Prostate gland (tissue), 2 donors: Measurements from ENCODE around the gene RANGRF. TPM values are rescaled to one million over a fixed set of nuclear protein-coding genes. Genes with fewer than 3 reads are reported as not detected.

ENCODE experiments used
- DNase-seq: peaks from one replicate; pipeline ENCODE4 v3.0.0-alpha.2; 2019; ENCODE audit warnings: low spot score
- H3K27ac ChIP-seq, 2 donors: fragments of 200-600 bp; sonication (generic); 2 replicates each; pipeline ENCODE4 v1.5.1; 2017 to 2019
- H3K27me3 ChIP-seq: fragments of 200-600 bp; sonication (generic); replicated peaks from 2 replicates; pipeline ENCODE4 v1.5.1; 2019; ENCODE audit not compliant: insufficient read depth
- H3K36me3 ChIP-seq, 2 donors: fragments of 200-600 bp; sonication (generic); 1 replicate in 1 of 2; 2 replicates in 1 of 2; pipeline versions ENCODE4 v1.5.1 to v1.8.1; 2017 to 2019
- H3K4me1 ChIP-seq: fragments of 200-600 bp; sonication (generic); replicated peaks from 2 replicates; pipeline ENCODE4 v1.5.1; 2019
- H3K4me3 ChIP-seq, 2 donors: fragments of 200-600 bp; sonication (generic); 2 replicates each; pipeline ENCODE4 v1.5.1; 2017 to 2019
- H3K9me3 ChIP-seq: fragments of 200-600 bp; sonication (generic); 2 replicates; pipeline ENCODE4 v1.5.1; 2017
- CTCF ChIP-seq, 4 experiments: fragments of 200-600 bp in 2 of 4; fragments of 450-650 bp in 2 of 4; sonication (generic) in 2 of 4; IDR thresholded peaks; 1 replicate in 3 of 4; 2 replicates in 1 of 4; pipeline ENCODE4 v1.5.1; 2016 to 2019; ENCODE audit warnings: antibody characterized with exemption in 4 of 4, mild to moderate bottlenecking in 2 of 4, moderate library complexity in 2 of 4
- POLR2A ChIP-seq: fragments of 450-650 bp; IDR thresholded peaks from one replicate; pipeline ENCODE4 v1.6.1; 2016; ENCODE audit warnings: antibody characterized with exemption, mild to moderate bottlenecking
- POLR2AphosphoS5 ChIP-seq: sonication (generic); formaldehyde crosslinking; IDR thresholded peaks from one replicate; pipeline ENCODE4 v1.6.1; 2017; ENCODE audit warnings: antibody characterized with exemption
- WGBS: methylation state at CpG from one replicate; pipeline ENCODE4 v1.1.5; 2018; 5-methylcytosine and 5-hydroxymethylcytosine counted together
- intact Hi-C: fragments of 100-400 bp; cut with DNase I; formaldehyde crosslinking; loops from one replicate; pipeline ENCODE4 v1.14.2; 2022
- total RNA-seq, 2 donors: library from RNA; depleted of rRNA; stranded (reverse); fragments of >200 nt; gene quantifications; one replicate each; pipeline ENCODE4 v1.1.0, GENCODE V29; 2016

Gene RANGRF
- total RNA-seq, 2 donors from 2014 or later: 29.5 to 30.1 TPM

DNA sequence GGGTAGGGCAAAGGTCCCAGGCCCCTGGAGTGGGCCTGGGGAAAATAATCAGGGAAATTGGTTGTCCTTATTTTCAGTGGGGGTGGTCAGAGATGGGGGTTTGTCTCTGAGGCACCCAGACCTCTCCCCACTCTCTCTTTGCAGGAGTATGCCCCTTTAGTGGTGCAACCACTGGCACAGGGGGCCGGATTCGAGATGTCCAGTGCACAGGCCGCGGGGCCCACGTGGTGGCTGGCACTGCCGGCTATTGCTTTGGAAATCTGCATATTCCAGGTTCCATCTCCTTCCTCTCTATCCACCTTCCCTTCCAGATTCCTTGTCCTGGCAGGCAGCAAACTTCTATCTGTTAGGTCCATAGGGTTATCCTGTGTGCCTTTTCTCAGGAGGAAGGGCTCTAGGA lies 31.8 kb upstream of the RANGRF start:
- no peak for DNase-seq
- intact Hi-C loops: no loop called here
- Histone ChIP-seq H3K9me3 (no peaks in the 10 kb centered on the region), H3K27ac (no peak overlapping the region), H3K27me3 (no peaks in the 10 kb centered on the region), H3K36me3 (no peaks in the 10 kb centered on the region), H3K4me3 (no peak overlapping the region), H3K4me1 (no peaks in the 10 kb centered on the region)
- no peak for TF ChIP-seq CTCF (IDR thresholded peaks at IDR 0.05)
- no peak for TF ChIP-seq POLR2AphosphoS5
- no peak for TF ChIP-seq POLR2A
- WGBS: 98% methylated on average over 6 of the region's 6 CpGs

- intact Hi-C loops: no loop called here
- H3K27ac ChIP-seq: no peak overlapping the region
- TF ChIP-seq POLR2A (no peak), CTCF (IDR thresholded peaks at IDR 0.05) (no peak), POLR2AphosphoS5 (no peak)
- H3K4me1 ChIP-seq: no peaks in the 10 kb centered on the region
- no peaks in the 10 kb centered on the region for H3K9me3 ChIP-seq
- DNase-seq: no peak
- 93% methylated on average over 8 of the region's 8 CpGs for WGBS
- no peak overlapping the region for H3K4me3 ChIP-seq
- H3K36me3 ChIP-seq: no peaks in the 10 kb centered on the region
- no peaks in the 10 kb centered on the region for H3K27me3 ChIP-seq
Observed at GRCh38 chr17:8257801-8258200, 30.7 kb upstream of the RANGRF start.

GRCh38 chr17:8264320-8264719 lies 24.1 kb upstream of the RANGRF start:
- H3K4me3 ChIP-seq: no peak overlapping the region
- H3K36me3 ChIP-seq: peaks cover 0 to 5% of the 10 kb centered on the region in 2 donors
- WGBS: 99% methylated on average over 10 of the region's 10 CpGs
- no peak for DNase-seq
- H3K27ac ChIP-seq: no peak overlapping the region
- H3K4me1 ChIP-seq: no peaks in the 10 kb centered on the region
- no peak for TF ChIP-seq POLR2AphosphoS5
- no peak for TF ChIP-seq POLR2A
- no peak for TF ChIP-seq CTCF (IDR thresholded peaks at IDR 0.05)
- no peaks in the 10 kb centered on the region for H3K9me3 ChIP-seq
- H3K27me3 ChIP-seq: no peaks in the 10 kb centered on the region
- intact Hi-C loops: no loop called here

- no peaks in the 10 kb centered on the region for H3K27me3 ChIP-seq
- H3K9me3 ChIP-seq: no peaks in the 10 kb centered on the region
- no peak for DNase-seq
- no peak overlapping the region for H3K4me3 ChIP-seq
- H3K36me3 ChIP-seq: peaks cover 0 to 5% of the 10 kb centered on the region in 2 donors
- H3K4me1 ChIP-seq: no peaks in the 10 kb centered on the region
- no peak overlapping the region for H3K27ac ChIP-seq
- intact Hi-C loops: no loop called here
- WGBS: 97% methylated on average over 15 of the region's 18 CpGs
- no peak for TF ChIP-seq POLR2A
- TF ChIP-seq POLR2AphosphoS5: no peak
- TF ChIP-seq CTCF (IDR thresholded peaks at IDR 0.05): no peak
Observed at GRCh38 chr17:8264836-8265542, 23.5 kb upstream of the RANGRF start.
